GM23338 (cell line): ENCODE measurements around the gene PRPF31.
"Not testable (repeated sequence)": the region's sequence is repeated elsewhere in the genome, so short reads cannot be mapped to it uniquely, and the experiment has no call there.

Source experiments
- CREB1 ChIP-seq: fragments of 250-450 bp; sonication (Bioruptor Pico); IDR thresholded peaks from 2 replicates; pipeline ENCODE4 v1.5.0; 2020; ENCODE audit warnings: low read depth, mild to moderate bottlenecking, moderate library complexity
- ETS1 ChIP-seq: IDR thresholded peaks from 2 replicates; pipeline ENCODE4 v1.6.1; 2016; ENCODE audit warnings: antibody characterized with exemption
- EZH2 ChIP-seq: fragments of 200-600 bp; sonication (generic); IDR thresholded peaks from one replicate; pipeline ENCODE4 v1.8.0; 2017; ENCODE audit warnings: antibody characterized with exemption, mild to moderate bottlenecking, low read depth; ENCODE audit not compliant: unreplicated experiment
- EZH2phosphoT487 ChIP-seq: fragments of 200-600 bp; sonication (generic); IDR thresholded peaks from one replicate; pipeline ENCODE4 v1.8.1; 2018; ENCODE audit warnings: antibody characterized with exemption; ENCODE audit not compliant: unreplicated experiment
- JUNB ChIP-seq: IDR thresholded peaks from one replicate; pipeline ENCODE4 v1.6.1; 2016; ENCODE audit warnings: antibody characterized with exemption; ENCODE audit not compliant: unreplicated experiment
- NANOG ChIP-seq: IDR thresholded peaks from 2 replicates; pipeline ENCODE4 v1.6.1; 2016; ENCODE audit warnings: antibody characterized with exemption, borderline replicate concordance
- POLR2AphosphoS5 ChIP-seq: IDR thresholded peaks from 2 replicates; pipeline ENCODE4 v1.6.1; 2016; ENCODE audit warnings: antibody characterized with exemption, low read depth
- REST ChIP-seq: IDR thresholded peaks from one replicate; pipeline ENCODE4 v1.6.1; 2018; ENCODE audit warnings: antibody characterized with exemption; ENCODE audit not compliant: unreplicated experiment
- STAT1 ChIP-seq: IDR thresholded peaks from one replicate; pipeline ENCODE4 v1.6.1; 2016; ENCODE audit warnings: antibody characterized with exemption; ENCODE audit not compliant: unreplicated experiment
- ZNF114 ChIP-seq: fragments of 250-450 bp; sonication (Bioruptor Pico); IDR thresholded peaks from 2 replicates; pipeline ENCODE4 v1.5.0; 2020; ENCODE audit warnings: mild to moderate bottlenecking, moderate library complexity
- ZNF331 ChIP-seq: fragments of 250-450 bp; sonication (Bioruptor Pico); IDR thresholded peaks from 2 replicates; pipeline ENCODE4 v1.5.0; 2020; ENCODE audit warnings: low read depth, mild to moderate bottlenecking, moderate library complexity
- TF ChIP-seq, protein P1 (sequence below), 2 experiments: fragments of 200-600 bp in 1 of 2; sonication (generic) in 1 of 2; conservative IDR thresholded peaks; 2 replicates each; pipeline versions ENCODE4 v1.5.1 to v1.6.1; 2016 to 2017; ENCODE audit warnings: antibody characterized with exemption in 2 of 2, low read depth in 2 of 2, mild to moderate bottlenecking in 2 of 2, moderate library complexity in 1 of 2

- TF ChIP-seq, protein P1, sequence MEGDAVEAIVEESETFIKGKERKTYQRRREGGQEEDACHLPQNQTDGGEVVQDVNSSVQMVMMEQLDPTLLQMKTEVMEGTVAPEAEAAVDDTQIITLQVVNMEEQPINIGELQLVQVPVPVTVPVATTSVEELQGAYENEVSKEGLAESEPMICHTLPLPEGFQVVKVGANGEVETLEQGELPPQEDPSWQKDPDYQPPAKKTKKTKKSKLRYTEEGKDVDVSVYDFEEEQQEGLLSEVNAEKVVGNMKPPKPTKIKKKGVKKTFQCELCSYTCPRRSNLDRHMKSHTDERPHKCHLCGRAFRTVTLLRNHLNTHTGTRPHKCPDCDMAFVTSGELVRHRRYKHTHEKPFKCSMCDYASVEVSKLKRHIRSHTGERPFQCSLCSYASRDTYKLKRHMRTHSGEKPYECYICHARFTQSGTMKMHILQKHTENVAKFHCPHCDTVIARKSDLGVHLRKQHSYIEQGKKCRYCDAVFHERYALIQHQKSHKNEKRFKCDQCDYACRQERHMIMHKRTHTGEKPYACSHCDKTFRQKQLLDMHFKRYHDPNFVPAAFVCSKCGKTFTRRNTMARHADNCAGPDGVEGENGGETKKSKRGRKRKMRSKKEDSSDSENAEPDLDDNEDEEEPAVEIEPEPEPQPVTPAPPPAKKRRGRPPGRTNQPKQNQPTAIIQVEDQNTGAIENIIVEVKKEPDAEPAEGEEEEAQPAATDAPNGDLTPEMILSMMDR (conservative IDR thresholded peaks at IDR 0.05; ENCODE audit: low read depth in 2 of 2) = not testable (repeated sequence)
- TF ChIP-seq ETS1; CREB1; POLR2AphosphoS5; EZH2phosphoT487; EZH2; JUNB; ZNF331 (CRISPR knock-in tag); STAT1; REST; ZNF114 (CRISPR knock-in tag); NANOG: not testable (repeated sequence)
Observed at GRCh38 chr19:54099903-54100255, 15.7 kb upstream of the PRPF31 start.
